Inferior parietal cortex (tissue), 1 donor: ENCODE data around the gene SIPA1L3.
"Not testable (repeated sequence)": the region's sequence is repeated elsewhere in the genome, so short reads cannot be mapped to it uniquely, and the experiment has no call there.

Source experiments
- DNase-seq: peaks from one replicate; pipeline ENCODE4 v3.0.0-alpha.2; 2016; ENCODE audit errors: extremely low spot score

The SIPA1L3 gene

DNA sequence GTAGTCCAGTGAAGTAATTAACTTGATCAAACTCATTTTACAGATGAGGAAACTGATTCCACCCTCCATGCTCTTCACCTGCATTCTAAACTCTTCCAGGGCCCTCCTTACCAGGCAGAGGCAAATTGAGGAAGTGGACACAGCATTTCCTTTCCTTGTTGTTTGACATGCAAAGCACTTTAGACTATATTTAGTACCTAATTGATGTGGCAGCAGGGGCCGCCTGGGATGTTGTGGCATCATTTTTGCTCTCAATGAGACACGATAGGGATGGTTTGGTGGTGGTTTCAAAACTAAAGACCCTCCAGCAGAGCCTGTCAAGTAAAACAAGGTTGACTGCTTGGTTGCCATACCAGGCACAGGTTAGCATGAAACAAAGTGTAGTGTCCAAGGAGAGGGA, 7.9 kb downstream of the SIPA1L3 start:
- DNase-seq = no peak

DNA sequence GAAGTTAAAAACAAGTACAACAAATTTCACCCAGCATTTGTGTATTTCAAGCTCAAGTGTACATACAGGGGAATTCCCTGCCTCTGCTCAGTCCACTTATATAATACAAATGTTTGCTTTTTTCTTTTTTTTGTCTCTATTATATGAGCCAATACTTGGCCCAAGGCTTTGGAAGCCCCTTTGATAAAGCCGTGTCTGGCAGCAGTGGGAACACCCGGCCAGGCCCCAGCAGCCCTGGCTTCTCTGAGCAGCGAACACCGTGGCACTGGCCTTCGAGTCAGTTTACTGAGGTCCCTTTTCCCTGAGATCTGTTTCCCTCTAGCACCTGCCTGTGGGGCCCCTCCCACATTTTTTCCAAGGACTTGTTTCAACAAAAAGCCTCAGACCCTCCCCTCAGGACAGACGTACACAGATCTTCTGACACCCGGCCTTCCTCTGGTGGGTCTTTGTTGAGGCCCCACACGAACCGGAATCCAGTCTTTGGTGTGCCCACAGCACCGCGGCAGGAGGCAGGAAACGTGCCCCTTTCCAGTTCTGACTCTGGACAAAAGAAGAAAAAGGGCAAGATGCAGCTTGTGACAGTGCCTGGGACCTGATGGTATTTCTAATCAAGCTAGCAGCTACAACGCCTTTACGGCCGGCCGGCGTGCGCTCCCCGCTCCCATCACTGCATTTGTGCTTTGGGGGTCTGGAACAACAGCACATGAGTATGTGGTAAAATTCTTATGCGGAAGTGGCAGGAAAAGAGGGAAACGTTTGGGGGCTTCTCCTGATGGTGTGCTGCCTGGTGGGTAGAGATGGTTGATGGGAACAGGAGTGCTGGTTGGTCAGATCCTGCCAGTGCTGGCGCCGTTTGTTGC, 13.8 kb downstream of the SIPA1L3 start:
- no peak for DNase-seq

DNA sequence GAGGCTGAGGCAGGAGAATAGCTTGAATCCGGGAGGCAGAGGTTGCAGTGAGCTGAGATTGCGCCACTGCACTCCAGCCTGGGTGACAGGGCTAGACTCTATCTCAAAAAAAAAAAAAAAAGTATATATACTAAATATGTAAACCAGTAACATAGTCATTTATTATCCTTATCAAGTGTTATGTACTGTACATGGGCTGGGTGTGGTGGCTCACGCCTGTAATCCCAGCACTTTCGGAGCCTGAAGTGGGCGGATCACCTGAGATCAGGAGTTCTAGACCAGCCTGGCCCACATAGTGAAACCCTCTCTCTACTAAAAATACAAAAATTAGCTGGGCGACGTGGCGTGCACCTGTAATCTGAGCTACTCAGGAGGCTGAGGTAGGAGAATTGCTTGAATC, 17.6 kb downstream of the SIPA1L3 start:
- not testable (repeated sequence) for DNase-seq

DNA sequence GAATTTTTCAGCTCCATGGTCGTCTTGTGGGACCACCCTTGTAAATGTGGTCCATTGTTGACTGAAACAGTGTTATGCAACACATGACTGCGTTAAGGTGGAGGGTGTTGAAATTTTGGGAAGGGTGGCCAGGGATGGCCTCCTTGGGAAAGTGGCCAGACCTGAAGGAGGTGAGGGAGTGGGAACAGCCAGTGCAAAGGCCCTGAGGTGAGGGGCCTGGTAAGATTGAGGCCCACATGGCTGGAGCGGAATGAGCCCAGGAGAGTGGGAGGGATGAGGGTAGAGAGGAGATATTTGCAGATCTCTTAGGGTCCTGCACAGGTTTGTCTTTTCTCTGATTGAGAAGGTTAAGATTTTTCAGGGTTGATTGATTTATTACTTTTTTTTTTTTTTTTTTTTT, 18.2 kb downstream of the SIPA1L3 start:
- DNase-seq = no peak

DNA sequence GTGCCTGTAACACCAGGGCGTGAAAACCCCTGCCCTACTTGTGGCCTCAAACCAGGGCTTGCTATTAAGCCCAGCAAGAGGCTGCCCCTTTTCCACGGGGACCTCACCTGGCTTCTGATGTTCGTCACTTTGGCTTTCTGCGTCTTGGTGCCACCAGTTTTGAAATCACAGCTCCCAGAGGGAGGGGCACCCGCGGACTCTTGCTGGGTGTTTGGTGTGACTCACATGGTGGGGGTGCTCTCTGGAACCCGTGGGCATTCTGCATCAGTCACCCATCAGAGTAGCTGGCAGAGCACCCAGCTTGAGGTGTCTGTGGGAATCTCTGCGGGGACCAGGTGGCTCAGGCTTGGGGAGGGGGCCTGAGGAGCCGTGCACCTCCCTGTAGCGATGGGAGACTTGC, 19.2 kb downstream of the SIPA1L3 start:
- no peak for DNase-seq

DNA sequence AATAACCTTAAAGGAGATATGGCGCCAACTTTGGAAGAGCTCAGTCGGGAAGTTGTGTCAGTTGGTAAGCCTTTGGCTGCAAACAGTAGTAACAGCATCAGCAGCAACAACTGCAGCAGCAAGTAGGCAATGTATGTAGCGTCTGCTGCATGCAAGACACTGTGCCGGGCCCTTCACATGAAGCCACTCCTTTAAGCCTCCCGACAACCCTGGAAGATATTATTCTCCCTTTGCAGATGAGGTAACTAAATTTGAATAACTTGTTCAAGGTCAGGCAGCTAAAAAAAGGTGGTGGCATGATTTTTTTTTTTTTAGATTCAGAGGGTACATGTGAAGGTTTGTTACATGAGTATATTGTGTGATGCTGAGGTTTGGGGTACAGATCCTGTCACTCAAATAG, 19.7 kb downstream of the SIPA1L3 start:
- DNase-seq = no peak

DNA sequence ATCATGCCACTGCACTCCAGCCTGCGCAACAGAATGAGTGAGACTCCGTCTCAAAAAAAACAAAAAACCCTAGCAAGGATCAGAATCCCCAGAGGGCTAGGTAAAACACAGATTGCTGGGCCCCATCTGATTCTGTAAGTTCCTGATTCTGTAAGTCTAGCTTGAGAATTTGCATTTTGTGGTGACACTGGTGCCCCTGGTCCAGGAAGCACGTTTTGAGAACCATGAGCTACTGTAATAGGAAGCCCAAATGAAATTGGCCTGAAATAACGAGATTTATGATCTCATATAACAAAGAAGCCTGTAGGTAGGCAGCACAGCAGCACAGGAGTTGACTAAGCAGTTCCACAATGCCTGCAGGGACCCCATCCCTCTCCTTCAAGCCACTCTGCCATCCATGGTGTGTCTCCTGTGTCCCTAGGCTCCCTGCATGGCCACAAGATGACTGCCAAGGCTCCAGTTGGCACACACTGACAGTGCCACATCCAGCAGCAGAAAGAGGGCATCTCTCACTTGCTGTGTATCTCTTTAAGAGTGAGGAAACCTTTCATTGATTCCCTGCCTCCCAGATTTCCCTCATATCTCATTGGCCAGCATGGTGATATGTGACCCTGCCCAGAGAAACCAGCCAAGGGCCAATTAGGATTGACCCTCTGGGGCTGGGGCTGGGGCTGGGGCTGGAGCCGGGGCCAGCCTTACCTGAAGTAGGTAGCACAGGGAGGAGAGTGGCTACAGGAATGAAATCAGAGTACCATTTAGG, 21.7 kb downstream of the SIPA1L3 start:
- no peak for DNase-seq

DNA sequence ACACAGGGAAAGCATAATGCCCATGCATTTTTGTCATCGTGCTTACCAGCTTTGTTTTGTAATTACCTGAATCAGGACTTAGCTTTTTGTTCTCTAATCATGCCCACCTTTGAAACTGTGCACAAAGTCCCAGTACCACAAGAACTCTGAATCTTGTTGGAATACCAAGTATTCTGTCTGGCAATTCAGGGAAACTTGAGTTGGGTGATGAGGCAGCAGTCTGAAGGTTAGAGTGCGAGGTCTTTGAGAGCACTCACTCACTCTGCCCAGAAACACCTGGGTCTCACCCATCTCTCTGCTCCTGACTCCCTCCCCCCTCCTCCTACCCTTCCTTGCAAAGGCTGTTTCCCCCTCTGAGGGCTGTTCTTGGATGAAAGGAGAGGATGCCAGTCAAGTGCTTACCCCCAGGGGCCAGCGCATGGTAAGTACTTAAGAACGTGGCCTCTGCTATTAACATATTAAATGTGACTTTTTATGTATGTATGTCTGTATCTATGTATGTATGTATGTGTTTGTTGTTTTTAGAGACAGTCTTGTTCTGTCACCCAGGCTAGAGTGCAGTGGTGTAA, 22.4 kb downstream of the SIPA1L3 start:
- no peak for DNase-seq

DNA sequence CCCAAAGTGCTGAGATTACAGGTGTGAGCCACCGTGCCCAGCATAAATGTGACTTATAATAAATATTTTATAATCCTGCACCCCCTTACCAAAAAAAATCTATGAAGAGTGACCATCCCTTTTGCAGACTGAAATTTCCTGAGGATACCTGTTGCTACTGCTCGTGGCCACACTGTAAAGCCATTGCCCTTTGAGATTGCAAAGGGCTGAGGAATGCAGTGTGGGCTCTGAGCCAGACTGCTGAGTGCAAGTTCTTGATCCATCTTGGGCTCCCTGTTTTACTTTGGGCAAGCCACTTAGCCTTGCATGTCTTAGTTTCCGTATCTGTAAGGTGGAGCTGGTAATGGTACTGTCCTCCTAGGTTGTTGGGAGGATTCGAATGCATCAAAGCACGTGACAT, 23.4 kb downstream of the SIPA1L3 start:
- no peak for DNase-seq

DNA sequence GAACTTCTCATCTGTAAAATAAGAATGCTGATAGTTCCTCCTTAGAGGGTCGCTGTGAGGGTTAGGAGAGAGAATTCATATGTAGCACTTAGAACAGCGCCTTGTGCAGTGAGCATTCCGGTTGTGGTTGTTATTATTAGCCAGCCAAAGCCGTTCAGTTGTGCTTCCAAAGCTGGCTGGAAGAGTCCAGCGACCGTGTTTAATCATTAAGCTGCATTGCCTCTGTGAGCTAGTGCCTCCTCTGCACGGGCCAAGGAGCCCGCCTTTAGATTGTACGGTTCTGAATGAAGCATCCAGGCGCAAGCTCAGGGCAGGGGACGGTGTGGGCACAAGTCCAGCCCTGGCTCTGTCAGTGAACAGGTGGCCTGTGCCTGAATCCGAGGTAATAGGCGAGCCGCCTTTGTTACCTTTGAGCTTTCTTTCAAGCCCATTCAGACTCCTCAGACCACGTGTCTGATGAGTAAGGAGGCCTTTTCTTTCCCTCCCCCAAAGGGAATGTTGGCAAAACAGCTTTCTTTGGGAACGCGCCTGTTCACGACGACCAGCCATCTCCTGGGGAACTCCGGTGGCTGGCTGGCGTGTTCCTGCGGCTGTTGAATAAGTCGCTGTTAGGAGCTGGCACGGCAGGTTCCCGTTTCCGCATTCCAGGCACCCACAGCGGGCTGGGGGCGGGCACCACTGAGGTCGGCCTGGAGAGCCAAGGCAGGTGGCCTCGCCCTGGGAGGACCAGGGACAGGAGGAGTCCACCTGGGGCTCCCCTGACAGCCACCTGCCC, 25.1 kb downstream of the SIPA1L3 start:
- DNase-seq = peak; percentile 52

DNA sequence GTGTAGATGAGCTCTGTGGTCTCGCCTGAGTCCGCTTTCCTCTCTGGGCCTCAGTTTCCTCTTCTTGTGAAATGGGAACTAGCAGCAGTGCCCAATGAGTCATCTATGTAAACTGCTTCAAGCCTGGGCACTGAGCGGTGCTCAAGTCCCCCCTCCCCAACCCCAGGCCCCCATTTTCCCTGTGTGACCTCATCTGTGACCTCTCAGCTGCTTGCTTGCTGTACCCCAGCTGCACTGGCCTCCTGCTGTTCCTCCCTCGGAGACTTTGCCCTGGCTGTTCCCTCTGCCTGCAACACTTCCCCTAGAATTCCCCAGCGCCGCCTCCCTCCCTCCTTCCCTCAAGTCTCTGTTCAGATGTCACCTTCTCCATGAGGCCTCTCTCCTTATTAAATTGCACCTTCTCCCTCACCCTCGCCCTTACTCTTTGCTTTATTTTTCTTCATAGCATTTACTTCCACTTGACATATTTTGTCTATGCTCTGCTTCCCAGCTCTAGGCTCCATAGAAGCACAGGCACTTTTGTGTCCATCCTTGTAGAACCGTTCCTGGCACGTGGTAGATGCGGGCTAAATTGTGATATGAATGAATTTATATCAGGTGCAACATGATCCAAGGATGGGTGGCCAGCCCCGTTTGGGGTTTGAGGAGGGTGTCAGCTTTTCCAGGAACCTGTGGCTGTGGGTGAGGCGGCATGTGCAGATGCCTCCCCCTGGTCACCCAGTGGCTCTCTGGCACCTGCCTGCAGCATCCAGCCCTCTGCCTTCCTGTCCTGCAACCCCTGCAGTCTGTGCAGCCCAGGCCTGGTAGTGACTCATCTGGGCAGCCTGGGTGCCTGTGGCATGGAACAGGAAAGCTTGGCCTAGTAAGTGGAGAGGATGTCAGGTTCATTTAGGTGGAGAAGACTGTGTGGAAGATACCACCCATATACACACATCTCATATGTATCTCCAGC, 26.3 kb downstream of the SIPA1L3 start:
- DNase-seq = no peak

DNA sequence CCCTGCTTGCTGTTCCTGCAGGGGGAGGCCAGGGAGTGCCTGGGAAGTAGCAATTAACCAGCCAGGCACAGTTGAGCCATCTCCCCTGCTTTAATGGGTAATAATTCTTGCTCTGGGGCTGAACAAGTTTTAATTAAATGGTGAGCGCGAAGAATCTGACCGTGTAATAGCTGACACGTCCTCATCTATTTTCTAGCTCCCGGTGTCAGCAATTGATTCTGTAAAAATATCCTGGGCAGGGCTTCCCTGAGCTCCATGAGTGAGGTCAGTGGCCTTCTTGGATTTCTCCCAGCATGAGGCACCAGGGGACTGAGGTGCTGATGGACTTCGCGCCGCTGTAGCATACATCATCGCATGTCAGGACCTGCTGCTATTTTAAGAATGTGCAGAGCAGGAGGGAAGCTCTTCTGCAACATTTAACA, 26.9 kb downstream of the SIPA1L3 start:
- DNase-seq = no peak

DNA sequence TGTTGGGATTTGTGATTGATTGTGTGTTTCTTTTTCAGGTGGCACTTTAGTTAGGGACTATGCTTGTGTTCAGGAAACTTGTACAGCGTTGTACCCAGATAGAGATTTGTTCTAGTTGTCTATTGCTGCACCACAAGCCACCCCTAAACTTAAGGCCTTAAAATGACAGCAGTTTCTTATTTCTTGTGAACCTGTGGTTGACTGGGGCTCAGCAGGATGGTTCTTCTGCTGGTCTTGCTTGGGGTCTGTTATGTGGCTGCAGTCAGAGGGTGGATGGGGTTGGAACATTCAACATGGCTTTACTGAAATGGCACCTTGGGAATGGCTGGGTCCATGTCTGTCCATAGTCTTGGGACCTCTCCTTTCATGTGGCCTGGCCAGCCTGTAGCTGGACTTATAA, 28.3 kb downstream of the SIPA1L3 start:
- DNase-seq = no peak

DNA sequence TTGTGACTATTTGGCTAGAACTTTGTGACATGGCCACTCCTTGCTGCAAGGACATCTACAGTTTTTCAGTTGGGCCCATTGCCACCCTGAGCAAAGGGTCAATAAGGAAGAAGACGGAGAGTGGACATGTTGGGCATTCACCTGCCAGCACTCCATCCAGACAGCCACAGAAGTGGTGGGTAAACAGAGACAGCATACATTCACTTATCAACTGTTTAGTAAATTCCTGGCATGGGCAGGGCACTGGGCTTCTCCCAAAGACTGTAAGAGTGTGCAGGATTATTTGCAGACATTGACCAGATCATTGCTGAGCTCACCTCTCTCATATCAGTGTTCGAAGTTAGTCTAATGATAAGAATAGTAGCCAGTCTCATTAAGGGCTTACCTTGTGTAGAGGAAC, 29.2 kb downstream of the SIPA1L3 start:
- DNase-seq = no peak

DNA sequence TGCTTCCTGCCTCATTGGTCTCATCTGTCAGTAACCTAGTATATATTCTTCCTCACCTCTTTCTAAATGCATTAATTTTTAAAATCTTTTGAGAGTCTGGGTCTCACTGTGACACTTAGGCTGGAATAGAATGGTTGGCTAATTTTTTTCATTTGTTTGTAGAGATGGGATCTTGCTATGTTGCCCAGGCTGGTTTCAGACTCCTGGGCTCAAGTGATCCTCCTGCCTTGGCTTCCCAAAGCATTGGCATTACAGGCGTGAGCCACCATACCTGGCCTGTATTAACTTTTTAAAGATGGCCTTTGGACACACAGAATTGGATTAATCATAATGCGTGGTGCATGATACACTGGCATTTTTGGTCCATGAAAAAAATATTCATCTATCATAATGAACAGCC, 29.9 kb downstream of the SIPA1L3 start:
- no peak for DNase-seq

DNA sequence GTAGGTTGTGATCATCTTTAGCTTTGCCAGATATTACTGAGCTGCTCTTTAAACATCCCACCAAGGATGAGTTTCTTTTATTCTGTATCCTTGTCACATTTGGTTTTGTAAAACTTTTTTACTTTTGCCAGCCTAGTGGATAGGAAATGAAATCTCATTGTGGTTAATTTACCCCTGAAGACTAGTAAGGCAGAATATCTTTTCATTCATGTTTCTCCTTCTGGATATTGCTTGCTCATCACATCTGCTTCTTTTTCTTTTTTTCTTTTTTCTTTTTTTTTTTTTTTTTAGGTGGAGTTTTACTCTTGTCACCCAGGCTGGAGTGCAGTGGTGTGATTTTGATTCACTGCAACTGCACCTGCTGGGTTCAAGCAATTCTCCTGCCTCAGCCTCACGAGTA, 31.3 kb downstream of the SIPA1L3 start:
- DNase-seq = no peak

DNA sequence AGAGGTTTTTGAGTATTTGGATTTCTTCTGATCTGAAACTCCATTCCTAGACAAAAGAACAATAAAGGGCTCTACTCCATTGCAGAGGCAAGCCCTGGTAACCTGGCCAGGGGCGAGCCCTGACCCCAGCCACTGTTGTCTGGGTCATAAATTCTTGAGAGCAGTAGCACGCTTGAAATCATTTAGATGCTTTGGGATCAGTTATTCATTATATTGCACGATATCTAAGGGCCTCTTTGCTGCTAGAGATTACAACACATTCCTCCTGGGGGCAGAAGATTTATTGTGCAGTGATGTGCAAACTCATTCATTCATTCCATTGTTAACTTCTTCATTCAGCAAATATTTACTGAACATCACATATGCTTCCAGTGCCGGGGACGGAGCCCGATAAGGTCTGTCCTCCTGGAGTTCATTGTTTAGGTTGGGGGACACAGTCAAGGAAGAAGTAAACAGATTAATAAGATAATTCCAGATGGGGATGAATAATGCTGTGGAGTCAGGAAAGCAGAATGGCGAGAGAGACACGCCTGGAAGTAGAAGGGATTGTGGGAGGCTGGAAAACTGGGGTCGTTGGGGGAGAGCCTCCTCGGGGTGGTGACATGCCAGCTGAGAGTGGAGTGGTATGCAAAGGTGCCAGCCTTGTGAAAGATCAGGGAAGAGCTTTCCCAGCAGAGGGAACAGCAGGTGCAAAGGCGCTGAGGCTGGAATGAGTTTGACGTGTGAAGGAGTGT, 34.9 kb downstream of the SIPA1L3 start:
- DNase-seq = no peak

DNA sequence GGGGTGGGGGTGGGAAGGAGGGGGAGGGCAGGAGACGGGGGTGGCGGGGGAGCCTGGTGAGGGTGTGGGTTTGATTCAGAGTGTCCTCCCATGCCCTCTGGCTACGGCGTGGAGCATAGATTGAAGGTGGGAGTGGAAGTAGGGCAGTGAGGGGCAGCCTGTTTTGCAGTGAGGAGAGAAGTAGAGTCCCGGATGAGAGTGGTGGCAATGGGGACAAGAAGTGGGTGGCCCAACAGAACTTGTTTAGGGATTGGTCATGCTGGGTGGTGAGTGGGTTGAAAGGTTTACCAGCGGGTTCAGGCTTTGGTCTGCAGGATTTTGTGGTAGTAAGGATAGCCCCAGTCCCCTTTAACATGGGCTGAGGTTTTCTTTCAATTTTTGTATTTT, 35.5 kb downstream of the SIPA1L3 start:
- no peak for DNase-seq

DNA sequence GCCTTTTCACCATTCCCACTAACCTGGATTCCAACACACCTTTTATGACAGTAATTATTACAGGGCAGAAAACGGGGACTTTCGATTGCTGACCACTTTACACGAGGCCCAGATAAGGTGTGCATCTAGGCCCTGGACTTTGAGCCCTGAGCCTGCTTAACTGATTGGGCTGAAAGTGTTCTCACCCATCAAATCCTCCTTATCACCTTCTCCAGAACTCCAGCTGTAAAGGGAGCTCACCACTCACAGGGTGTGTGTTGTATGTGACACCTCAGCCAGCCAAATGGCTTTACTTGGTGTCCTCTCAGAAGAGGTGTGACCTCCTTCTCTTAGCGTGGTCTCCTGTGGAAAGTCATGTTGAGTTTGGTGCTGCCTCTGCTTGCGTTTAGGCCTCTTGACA, 36.5 kb downstream of the SIPA1L3 start:
- DNase-seq = no peak

DNA sequence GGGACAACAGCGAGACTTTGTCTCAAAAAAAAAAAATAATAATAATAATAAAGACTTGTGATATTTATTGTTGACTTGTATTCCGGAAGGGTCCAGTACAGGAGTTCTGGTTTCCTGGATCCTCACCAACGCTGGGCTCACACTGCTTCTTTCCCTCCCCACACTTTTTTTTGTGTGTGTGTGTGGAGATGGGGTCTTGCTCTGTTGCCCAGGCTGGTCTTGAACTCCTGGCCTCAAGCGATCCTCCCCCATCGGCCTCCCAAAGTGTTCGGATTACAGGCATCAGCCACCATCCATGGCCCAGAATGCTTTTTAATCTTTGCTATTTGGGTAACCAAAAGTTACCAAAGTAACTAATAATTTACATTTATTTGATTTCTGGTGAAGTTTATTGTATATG, 39.1 kb downstream of the SIPA1L3 start:
- no peak for DNase-seq
